Kidney capillary endothelial cell (primary cell): ENCODE measurements around the gene GGT6.
A peak's percentile ranks its signal among the peaks of the same experiment; 100 is the strongest.

Experiments used
- DNase-seq: peaks from one replicate; pipeline ENCODE4 v3.0.0-alpha.2; 2018; ENCODE audit warnings: low spot score

The GGT6 gene

DNA sequence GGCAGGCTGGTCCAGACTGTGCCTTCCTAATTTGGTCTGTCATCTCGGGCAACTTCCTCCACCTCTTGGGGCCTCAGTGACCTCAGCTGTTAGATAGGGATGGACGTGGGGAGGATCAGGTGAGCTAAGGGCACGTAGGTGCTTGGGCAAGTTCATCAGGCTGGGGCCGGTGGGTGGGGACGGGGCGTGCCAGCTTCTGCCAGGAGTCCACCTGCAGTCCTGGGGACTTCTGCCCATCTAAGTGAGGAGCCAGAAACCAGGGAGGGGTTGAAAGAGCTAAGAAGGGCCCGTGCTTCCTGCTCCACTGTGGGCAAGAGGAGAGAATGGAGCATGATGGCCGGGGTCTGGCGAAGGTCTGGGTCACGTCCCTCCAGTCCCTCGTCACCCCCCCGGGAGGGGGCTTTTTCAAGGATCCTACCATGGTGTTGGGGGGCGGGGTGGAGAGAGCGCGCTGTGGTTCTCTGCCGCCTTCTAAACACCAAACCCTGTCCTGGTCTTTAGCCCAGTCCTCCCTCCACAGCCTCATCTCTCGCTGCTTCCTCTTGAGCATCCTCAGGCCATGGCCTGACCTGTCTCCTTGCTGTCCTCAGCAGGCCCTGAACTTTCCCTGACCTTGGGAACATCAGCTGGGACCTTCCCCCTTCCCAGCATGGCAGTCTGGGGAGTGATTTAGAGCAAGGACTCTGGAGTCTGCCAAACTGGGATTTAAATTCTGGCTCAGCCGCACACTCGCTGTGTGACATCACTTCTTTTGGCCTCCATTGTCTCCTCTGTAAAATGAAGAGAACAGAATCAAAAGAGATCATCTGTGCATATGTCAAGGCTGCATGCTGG, 40.1 kb downstream of the GGT6 start:
- no peak for DNase-seq

DNA sequence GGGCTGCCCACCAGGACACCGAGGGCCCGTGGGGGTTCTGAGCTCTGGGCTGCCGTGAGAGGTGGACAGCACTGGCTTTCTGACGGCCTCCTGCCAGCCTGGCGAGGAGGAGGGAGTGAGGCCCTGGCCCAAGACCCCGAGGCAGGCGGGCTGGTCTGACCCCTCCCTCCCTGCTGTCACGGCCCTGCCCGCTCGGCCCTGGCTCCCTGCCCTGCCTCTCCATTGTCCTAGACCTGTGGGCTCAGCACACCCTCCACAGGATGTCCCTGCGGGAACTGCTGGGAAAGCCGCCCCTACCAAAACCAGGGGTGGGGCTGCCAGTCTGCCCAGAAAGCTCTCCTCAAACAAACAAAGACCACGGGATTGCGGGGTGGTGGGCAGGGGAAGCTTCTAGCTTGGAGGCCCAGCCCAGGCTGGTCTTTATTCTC, 41.0 kb downstream of the GGT6 start:
- DNase-seq, result no peak

DNA sequence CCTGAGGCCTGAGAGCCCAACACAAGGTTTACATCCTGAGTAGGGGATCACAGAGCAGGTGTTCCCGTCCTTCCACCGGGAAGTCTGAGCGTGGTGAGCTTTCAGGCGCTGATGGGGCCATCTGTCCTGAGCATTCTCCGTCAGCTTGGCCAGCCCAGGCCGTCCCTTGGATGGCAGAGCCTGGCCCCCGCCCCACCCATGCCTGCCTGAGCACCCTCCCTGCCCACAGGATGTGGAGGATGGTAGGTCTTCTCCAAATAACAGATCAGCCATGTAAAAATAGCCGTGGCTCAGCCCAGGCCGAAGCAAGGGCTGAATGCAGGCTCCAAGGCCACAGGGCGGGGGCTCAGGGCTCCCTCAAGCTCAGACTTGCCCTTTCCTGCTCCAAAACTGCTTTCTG, 41.5 kb downstream of the GGT6 start:
- DNase-seq, result no peak

DNA sequence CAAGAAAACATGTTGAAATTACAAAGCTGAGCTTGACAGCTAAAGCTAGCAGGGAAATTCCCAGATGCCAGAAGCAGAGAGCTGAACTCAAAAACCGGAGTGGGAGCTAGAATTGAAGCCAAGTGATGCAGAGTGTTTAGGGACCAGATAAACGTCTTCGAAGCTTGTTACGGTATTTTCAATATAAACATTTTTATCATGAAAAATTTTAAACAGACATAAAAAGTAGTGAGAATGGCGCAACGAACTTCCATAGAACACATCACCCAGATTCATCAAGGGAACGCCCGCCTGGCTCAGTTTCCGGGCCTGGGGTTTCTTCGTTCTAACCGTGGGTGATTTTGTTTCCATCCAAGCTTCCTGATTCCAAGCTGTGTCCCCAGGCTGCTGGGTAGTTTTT, 43.6 kb downstream of the GGT6 start:
- no peak for DNase-seq

DNA sequence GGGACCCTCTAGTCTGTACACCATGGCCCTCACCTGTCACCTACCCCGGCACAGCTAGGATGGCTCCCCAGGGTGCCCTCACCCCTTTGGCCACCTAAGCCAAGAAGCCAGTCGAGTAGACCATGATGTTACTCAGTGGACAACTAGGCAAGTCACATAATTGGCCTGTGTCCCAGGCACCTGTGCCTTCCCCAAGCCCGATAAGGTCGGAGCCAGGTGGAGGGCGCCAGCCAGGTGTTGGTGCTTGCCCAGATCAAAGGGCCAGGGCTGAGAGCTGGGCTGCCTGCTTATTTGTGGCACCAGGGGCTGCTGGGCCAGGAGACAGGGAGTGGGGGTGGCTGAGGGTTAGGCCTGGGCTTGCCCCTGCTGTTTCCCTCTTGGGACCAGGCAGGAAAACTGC, 44.9 kb downstream of the GGT6 start:
- DNase-seq, result no peak

DNA sequence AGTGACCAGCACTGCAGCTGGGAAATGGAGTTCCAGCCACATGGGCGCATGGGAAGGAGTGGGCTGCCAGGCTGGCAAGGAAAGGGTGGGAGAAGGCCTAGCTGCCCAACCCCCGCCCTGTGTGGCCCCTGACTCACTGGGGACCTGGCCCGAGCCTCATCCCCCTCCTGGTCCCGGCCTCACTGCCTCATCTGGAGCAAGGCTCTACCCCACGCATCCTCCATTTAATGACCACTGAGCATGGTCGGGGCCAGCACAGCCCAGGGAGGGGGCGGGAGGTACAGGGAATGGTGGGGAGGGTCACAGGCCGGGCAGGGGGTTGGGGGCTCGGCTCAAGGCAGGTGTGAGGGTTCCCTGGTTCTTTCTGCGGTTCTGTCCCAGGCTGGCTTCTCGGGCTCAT, 45.6 kb downstream of the GGT6 start:
- DNase-seq, result no peak

DNA sequence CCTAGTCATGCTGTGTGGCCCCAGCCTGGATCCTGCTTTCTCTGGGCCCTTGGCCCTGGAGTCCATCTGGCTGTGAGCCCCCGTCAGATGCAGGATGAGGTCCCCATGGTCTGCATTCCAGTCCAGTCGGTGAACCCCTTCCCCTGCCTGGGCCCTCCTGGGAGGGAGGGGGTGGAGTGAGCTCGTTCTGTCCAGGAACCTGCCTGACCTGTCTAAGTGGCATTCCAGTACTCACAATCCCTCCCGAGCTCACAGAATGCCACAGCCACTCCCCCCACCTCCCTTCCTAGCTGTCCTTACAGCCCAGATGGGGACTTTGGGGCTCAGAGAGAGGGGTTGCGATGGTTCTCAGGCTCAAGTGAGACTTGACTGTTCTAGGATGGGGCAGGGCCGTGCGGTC, 46.2 kb downstream of the GGT6 start:
- no peak for DNase-seq

DNA sequence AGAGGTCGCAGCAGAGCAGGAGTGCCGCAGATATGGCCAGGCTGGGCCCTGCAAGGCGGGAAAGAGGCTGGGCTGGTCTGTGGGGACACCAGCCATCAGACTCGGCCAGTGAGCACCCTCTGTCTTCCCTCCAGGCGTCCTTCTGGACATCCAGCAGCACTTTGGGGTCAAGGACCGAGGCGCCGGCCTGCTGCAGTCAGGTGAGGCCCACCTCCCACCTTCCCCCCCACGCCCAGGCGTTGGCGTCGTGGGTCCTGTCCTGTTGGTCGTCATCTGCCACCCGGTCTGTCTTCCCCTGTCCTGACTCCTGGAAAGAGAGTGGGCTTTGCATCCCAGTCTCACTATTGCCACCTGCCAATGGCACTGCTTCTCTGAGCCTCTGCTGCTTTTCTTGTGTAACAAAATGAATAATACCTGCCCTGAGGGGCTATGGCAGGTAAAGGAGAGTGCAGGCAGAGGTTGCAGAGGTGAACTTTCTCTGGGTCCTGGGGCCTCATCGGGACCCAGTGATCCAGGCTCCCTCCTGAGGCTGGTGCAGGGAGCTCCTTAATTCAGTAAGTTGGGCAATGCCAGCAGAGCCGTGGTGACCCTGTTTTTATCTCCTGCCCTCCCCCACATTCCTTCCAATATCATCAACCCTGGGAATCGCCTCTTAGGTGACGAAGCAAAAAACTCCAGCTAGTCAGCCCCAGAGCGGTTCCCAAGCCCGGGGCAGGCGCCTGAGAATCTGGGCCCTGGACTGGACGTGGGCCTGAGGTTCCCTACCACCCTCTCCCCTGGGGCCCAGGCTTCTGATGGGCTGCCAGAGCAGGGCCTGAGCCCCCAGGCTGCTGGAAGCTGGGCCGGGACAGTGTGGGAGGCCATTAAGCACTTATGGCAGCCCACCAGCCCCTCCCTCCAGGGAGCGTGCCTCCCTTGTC, 47.0 kb downstream of the GGT6 start:
- DNase-seq, result no peak

DNA sequence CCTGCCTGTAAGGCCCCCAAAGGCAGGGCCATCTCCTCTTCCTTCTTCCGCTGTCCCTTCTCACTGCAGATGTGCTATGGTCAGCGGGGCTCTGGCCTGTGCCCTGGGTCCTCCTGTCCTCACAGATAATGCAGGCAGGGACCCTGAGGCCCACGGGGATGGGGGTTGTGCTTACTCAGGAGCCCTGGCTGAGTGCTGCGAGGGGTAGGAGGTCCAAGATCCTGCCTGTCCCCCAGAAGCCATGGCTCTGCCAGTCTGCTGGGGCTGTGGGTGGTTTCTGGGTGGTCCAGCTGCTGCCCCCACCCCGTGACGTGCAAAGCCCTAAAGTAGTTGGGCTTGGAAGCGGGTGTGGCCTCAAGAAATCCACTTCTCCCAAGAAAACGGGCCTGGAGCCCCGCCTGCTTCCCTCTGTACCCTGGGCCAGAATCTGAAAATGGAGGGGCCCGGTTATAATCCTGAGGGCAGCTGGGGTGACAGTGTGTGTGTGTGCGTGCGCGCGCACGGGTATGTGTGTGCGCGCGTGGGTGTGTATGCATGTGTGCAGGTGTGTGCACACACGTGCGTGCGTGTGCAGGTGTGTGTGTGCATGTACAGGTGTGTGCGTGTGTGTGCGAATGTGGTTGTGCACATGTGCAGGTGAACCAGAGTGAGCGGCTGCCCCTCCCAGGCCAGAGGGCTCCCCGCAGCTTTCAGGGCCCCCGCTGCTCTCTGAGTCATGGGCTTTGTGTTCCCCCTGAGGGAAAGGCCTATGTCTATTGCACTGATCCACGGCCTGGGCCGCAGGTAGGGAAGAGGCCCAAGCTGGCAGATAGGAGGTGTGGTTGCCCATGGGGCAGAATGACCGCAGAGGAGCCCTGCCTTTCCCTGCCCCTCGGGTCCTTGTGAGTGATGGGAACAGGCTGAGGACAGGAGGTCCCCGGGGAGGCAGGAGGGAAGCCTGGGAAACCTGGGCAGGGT, 47.9 kb downstream of the GGT6 start:
- DNase-seq, result no peak

DNA sequence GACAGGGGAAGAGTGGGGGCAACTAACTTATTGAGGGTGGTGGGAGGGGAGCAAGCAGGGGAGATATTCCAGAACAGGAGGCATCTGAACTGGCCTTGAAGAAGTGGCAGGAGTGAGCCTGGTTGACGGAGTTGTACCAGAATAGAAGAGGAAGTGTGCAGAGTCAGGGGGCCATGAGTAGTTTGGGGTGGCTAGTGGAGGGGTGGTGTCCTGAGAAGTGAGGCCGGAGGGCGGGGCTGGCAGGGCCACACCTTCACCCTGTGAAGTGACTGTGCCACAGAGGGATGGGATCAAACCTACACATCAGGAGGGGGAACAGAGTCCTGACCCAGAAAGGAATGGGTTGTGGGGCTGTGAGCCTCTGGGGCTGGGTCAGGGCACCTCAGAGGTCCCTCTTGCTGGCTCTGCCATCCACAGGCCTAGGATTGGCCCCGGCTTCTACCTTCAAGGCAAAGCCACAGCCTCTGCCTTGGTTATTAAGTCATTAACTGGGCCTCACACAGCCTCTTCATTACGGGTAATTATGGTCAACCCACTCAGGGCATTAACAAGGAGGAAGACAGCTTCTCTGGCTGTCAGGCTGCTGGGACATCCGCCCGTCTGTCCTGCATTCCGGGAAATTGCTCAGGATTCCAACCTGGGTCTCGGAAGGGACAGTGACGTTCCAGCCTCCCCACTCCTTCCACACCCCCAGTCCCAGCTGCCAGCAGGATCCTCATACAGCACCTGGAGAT, 49.0 kb downstream of the GGT6 start:
- DNase-seq, result no peak

DNA sequence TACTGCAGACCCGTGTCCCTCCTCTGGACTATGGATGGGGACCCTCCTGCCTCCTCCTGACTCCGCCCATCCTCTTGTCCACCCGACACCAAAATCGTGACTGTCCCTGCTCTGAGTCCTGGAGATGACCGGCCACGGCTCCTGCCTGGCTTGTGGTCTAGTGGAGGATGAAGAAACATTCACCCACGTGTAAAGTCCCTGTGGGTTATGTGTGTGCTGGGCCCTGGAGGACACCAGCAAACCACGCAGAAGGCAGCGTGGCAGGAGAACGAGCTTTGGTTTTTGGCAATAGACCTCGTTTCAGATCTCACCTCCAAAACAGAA, 49.8 kb downstream of the GGT6 start:
- DNase-seq, result no peak

DNA sequence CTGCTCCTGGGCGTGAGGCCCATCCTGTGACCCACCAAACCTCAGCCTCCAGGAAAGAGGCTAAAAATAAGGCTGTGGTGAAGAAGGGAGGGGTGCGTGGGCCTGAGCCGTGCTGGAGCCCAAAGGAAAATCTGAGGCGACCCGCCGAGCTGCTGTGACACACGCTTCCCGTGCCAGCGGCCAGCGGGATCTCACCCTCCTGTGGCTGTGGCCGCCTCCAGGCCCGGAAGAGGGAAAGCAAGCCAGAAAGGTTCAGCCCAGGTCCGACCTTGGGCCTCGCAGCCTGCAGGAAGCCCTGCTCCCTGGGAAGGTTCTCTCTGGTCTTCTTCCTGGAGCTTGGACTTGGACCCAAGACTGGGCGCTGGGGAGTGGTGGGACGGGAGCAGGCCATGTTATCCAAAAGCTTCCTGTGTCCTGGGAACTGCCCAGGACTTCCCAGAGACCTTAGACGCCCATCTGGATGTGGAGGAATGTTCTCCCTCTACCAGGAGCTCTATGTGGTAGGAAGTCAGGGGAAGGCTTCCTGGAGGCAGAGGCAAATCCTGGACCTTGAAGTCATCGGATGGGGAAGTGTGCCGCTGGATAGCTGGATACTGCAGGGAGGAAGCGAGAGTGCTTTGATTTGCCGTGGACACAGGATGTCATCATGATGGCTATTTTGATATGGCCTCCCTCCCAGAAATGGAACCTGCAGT, 50.3 kb downstream of the GGT6 start:
- DNase-seq, result peak; percentile 81

DNA sequence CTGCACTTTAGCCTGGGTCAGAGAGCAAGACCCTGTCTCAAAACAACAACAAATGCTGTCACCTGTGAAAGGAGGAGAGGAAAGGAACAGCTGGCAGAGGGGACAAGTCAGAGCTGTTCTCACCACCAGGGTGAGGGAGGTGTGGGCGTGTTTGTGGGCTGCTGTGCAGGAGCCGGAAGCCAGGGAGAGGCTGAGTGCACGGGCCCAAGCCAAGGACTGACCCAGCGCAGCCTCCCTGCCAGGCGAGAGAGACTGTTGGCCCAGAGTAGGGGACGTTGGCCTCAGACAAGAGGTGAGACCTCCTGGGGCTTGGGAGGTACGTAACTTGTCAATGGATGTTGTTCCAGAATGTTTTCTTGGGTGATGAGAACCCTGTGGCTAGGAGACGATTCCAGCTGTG, 51.0 kb downstream of the GGT6 start:
- no peak for DNase-seq

DNA sequence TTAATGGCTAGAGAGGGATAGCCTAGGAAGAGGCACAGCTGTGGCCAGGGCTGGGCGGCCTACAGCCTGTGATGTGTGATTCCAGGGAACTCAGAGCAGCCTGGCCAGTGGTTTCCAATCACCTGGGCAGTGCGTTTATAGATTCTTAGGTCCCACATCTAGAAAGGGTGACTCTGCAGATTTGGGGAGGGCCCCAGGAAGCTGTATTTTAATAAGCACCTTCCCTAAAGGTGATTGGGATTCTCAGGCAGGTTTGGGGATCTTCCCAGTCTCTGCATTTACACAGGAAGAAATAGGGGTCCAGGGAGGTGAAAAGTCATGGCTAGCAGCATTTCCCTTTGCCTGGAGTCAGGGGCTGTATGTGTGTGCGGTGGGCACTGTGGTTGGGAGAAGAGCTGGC, 52.2 kb downstream of the GGT6 start:
- DNase-seq, result no peak

DNA sequence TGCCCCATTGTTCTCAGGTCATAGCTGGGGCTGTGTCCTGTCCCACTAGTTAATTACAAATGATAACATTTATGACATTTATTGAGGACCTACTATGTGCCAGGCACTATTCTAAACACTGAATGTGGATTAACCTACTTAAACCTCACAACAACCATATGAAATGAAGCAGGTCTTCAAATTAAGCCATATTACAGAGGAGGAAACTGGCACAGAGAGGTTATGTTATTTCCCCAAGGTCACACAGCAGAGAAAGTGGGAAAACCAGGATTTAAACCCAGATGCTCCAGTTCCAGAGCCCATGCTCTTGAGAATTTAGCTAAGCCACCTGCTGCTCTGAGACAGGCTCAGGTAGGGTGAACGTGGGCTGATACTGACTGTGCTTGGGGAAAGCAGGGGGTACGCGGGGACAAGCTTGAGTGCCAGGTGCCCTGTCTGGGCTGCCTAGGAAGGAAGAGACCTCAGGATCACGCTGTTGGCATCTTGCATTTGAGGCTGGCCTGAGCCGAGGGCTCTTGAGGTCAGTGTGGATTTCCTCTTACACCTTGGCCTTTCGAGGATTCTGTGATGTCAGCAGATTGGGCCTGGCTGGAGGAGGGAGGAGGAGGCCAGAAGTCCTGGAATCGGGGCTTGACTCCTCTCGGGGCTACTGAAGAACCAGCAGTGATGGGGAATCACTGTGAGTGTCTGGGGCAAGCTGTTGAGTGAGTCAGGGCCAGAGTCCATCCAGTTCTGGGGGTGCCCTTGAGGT, 52.8 kb downstream of the GGT6 start:
- no peak for DNase-seq
